ENCODE results near the gene COL25A1.

COL25A1 gene

DNA sequence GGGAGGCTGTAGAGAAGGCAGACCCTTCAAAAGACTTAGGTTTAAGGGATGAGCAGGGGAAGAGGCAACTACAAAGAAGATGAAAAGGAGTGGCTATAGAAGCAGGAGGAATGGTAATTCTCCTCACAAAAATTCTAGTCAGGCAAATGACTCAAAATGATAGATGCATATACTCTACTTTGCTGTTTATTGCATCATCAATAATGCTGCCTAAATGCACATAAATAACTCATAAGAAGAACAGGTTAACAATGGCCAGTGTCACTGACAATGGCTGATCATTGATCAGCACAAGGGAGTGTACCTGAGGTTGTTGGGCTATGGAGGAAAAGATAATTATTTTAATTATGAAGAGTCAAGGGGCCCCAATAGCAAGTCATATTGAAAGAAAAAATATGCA is 354.9 kb downstream of the COL25A1 start:
- TF ChIP-seq, protein P1, sequence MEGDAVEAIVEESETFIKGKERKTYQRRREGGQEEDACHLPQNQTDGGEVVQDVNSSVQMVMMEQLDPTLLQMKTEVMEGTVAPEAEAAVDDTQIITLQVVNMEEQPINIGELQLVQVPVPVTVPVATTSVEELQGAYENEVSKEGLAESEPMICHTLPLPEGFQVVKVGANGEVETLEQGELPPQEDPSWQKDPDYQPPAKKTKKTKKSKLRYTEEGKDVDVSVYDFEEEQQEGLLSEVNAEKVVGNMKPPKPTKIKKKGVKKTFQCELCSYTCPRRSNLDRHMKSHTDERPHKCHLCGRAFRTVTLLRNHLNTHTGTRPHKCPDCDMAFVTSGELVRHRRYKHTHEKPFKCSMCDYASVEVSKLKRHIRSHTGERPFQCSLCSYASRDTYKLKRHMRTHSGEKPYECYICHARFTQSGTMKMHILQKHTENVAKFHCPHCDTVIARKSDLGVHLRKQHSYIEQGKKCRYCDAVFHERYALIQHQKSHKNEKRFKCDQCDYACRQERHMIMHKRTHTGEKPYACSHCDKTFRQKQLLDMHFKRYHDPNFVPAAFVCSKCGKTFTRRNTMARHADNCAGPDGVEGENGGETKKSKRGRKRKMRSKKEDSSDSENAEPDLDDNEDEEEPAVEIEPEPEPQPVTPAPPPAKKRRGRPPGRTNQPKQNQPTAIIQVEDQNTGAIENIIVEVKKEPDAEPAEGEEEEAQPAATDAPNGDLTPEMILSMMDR (IDR thresholded peaks at IDR 0.05; ENCODE audit: extremely low read depth, missing control alignments), result no peak
- no peak for DNase-seq (ENCODE audit: low spot score)

DNA sequence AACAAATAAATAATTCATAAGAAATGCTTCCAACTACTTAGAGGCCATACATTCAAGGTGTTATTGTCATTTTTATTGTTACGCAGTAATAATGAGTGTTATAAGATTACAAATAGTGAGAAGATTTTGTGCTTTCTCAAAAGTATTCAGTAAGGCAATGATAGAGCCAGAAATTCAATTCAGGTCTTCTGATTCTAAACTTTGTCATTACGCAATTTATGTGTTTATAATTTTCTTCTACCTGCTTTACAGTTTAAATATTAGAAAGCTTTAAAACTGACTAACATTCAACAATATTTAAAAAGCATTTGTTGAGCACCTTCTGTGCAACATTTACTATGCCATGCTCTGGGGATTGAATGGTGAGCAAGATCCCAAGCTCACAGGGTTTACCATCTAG is 356.2 kb downstream of the COL25A1 start:
- DNase-seq (ENCODE audit: low spot score), result no peak
- TF ChIP-seq, protein P1 (IDR thresholded peaks at IDR 0.05; ENCODE audit: extremely low read depth, missing control alignments), result no peak

DNA sequence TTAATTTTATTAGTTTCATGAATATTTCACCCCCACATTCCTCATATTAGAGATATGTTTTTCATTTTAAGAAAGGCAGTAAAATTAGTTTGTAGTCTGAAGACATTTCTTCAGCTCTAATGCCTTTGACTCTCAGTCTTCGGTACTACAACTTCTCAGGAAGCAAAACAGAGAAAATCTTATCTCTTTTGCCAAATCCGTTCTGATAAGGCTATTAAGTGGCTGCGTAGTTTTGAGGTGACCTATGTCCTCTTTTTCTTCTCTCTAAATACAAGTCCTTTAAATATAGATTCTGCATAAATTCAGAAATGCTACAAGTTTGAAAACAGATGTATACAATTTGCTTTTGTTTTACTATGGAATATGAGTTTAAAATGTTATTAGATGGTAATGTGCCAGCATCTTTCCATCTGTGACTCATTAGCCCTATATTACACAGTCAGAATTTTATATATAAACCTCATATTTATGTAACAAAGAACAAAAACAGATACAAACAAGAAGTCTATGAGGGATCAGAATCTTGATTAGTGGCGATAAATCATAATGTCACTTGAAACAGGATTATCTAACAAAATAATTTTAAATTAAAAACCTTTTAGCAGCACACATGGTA is 358.4 kb downstream of the COL25A1 start:
- no peak for DNase-seq (ENCODE audit: low spot score)
- TF ChIP-seq, protein P1 (IDR thresholded peaks at IDR 0.05; ENCODE audit: extremely low read depth, missing control alignments), result no peak

DNA sequence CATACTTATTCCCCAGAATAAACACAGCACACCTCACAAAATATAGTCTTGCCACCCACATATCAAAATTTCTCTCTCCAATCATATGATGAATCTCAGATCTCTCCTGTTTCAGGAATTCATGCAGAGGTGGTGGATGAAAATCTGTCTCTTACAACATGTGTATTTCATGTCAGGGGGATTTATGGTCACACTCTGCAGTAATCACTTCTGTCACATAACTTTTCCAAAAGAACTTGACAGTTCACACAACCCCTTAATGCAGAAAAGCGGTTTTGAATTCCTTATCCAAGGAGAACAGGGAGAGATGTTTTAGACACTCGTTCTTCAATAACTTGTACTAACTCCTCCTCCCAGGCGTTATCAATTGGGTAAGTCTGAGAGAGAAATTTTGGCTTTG is 359.1 kb downstream of the COL25A1 start:
- DNase-seq (ENCODE audit: low spot score), result no peak
- TF ChIP-seq, protein P1 (IDR thresholded peaks at IDR 0.05; ENCODE audit: extremely low read depth, missing control alignments), result no peak

DNA sequence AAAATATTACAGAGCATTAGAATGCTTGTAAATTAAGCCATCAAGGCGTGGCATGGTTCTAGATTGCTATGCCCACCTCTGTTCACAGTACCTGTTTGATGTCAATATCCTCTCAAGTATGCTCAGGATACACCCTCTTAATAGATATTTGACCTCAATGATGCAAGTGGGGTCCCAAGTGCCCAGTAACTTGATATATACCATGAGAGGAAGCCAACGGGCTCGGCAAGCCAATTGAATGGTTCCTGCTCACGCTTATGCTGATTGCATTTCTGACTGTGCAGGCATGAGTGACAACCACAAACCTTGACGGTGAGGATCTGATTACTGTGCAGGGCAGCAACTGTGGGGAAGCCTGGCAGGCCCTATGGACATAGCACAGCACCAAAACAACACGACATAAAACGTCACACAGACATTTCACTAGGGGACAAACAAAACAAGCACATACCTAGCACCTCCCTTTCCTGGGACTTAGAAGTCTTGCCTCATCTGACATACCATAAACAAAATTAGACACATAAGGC is 360.5 kb downstream of the COL25A1 start:
- TF ChIP-seq, protein P1 (IDR thresholded peaks at IDR 0.05; ENCODE audit: extremely low read depth, missing control alignments), result no peak
- DNase-seq (ENCODE audit: low spot score), result no peak

DNA sequence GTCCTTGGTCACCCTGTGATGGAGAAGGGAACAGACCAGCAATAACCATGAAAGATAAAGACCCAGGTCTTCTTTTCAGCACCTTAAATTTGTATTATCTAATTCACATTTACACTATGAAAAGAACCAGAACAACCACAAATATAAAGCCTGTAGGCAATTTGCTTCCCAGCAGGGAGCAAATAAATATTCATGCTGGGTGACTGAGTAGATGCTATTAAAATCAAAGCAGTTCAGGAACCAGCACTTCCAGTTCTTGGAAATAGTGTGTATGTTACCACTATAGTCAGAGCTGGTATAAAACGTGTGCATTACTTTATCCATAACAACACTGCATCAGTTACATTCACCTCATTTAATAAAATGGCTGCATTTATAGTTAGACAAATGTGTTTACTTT is 361.8 kb downstream of the COL25A1 start:
- TF ChIP-seq, protein P1 (IDR thresholded peaks at IDR 0.05; ENCODE audit: extremely low read depth, missing control alignments), result no peak
- DNase-seq (ENCODE audit: low spot score), result no peak

DNA sequence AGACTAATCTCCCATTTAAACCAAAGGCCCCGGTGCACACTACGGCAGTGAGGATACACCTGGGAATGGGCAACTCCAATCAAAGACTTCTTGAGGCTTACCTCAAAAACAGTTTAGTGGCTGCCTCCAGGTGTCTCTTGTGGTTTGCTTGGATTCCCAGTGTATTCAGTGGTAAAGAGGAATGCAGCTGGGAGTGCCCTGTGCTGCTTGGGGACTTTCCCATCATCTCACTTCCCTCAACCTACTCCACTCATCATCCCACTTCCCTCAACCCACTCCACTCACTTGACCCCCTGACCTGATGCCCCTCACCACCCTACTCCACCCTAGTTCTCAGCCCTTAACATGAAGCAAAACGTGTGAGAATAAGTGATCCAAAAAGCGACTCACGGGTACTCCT is 362.3 kb downstream of the COL25A1 start:
- no peak for DNase-seq (ENCODE audit: low spot score)
- TF ChIP-seq, protein P1 (IDR thresholded peaks at IDR 0.05; ENCODE audit: extremely low read depth, missing control alignments), result no peak
